CD8-positive, alpha-beta memory T cell (primary cell): ENCODE data around the gene KCTD6. TPM values are rescaled to one million over a fixed set of nuclear protein-coding genes. Genes with fewer than 3 reads are reported as not detected.
"Not testable (repeated sequence)": the region's sequence is repeated elsewhere in the genome, so short reads cannot be mapped to it uniquely, and the experiment has no call there.

Experiments
- CTCF ChIA-PET: fragments of 350-600 bp; sonication (Branson Sonifier 250); formaldehyde crosslinking; loops from one replicate; lab custom pipeline; 2021; ENCODE audit warnings: antibody characterized with exemption; lab: Charles Lee
- POLR2A ChIA-PET: fragments of 350-600 bp; sonication (Branson Sonifier 250); formaldehyde crosslinking; loops from one replicate; lab custom pipeline; 2021; ENCODE audit warnings: antibody characterized with exemption; lab: Charles Lee
- DNase-seq, 5 donors: peaks; one replicate each; pipeline versions ENCODE4 v3.0.0 to v3.0.0-alpha.2; 2020 to 2022; ENCODE audit warnings: mixed read lengths in 1 of 5
- H3K27ac ChIP-seq: one replicate; pipeline ENCODE4 v1.7.0; 2013; ENCODE audit warnings: low read depth, mild to moderate bottlenecking, low read length, moderate library complexity
- H3K27me3 ChIP-seq: 2 replicates; pipeline ENCODE4 v1.7.0; 2013; ENCODE audit warnings: low read length, mild to moderate bottlenecking; ENCODE audit not compliant: insufficient read depth, poor library complexity, severe bottlenecking
- H3K36me3 ChIP-seq: 2 replicates; pipeline ENCODE4 v1.7.0; 2013; ENCODE audit warnings: mild to moderate bottlenecking, low read length, moderate library complexity; ENCODE audit not compliant: insufficient read depth
- H3K4me1 ChIP-seq: 2 replicates; pipeline ENCODE4 v1.7.0; 2013; ENCODE audit warnings: mild to moderate bottlenecking, low read length, moderate library complexity; ENCODE audit not compliant: insufficient read depth
- H3K4me3 ChIP-seq: 2 replicates; pipeline ENCODE4 v1.7.0; 2013; ENCODE audit warnings: mild to moderate bottlenecking, low read length
- H3K9me3 ChIP-seq: 2 replicates; pipeline ENCODE4 v1.7.0; 2013; ENCODE audit warnings: mild to moderate bottlenecking, low read length
- H3K27ac Mint-ChIP-seq, 8 donors: one replicate each; pipeline ENCODE4 v1.8.0; 2020 to 2021; ENCODE audit warnings: mixed read lengths in 8 of 8, mild to moderate bottlenecking in 6 of 8, inconsistent platforms in 3 of 8, moderate library complexity in 3 of 8
- H3K27me3 Mint-ChIP-seq, 2 donors: one replicate each; pipeline ENCODE4 v1.8.0; 2020 to 2021; ENCODE audit warnings: mixed read lengths in 2 of 2, mild to moderate bottlenecking in 1 of 2, moderate library complexity in 1 of 2
- H3K36me3 Mint-ChIP-seq, 3 donors: one replicate each; pipeline ENCODE4 v1.8.0; 2020 to 2021; ENCODE audit warnings: mixed read lengths in 3 of 3, inconsistent platforms in 1 of 3, mild to moderate bottlenecking in 1 of 3
- H3K4me1 Mint-ChIP-seq, 3 donors: one replicate each; pipeline ENCODE4 v1.8.0; 2020 to 2021; ENCODE audit warnings: mixed read lengths in 3 of 3, inconsistent platforms in 1 of 3, mild to moderate bottlenecking in 1 of 3
- H3K4me3 Mint-ChIP-seq, 7 donors: one replicate each; pipeline ENCODE4 v1.8.0; 2020 to 2021; ENCODE audit warnings: mixed read lengths in 7 of 7, mild to moderate bottlenecking in 6 of 7, moderate library complexity in 4 of 7, inconsistent platforms in 2 of 7
- H3K9me3 Mint-ChIP-seq, 5 donors: one replicate each; pipeline ENCODE4 v1.8.0; 2020 to 2022; ENCODE audit warnings: mixed read lengths in 5 of 5, mild to moderate bottlenecking in 3 of 5, moderate library complexity in 2 of 5, inconsistent platforms in 1 of 5
- polyA plus RNA-seq: library from polyadenylated mRNA; unstranded; fragments of 300-500 nt; fragmentation: Illumina TruSeq; gene quantifications from one replicate; pipeline ENCODE4 v1.2.3, GENCODE V29; 2021
- total RNA-seq, 2 experiments: library from RNA; stranded (reverse); gene quantifications; one replicate each; pipeline ENCODE4 v1.2.3, GENCODE V29; 2021

Gene KCTD6
- total and polyA plus RNA-seq, 3 experiments from 2014 or later: 5.5 to 12.2 (median 5.9) TPM

DNA sequence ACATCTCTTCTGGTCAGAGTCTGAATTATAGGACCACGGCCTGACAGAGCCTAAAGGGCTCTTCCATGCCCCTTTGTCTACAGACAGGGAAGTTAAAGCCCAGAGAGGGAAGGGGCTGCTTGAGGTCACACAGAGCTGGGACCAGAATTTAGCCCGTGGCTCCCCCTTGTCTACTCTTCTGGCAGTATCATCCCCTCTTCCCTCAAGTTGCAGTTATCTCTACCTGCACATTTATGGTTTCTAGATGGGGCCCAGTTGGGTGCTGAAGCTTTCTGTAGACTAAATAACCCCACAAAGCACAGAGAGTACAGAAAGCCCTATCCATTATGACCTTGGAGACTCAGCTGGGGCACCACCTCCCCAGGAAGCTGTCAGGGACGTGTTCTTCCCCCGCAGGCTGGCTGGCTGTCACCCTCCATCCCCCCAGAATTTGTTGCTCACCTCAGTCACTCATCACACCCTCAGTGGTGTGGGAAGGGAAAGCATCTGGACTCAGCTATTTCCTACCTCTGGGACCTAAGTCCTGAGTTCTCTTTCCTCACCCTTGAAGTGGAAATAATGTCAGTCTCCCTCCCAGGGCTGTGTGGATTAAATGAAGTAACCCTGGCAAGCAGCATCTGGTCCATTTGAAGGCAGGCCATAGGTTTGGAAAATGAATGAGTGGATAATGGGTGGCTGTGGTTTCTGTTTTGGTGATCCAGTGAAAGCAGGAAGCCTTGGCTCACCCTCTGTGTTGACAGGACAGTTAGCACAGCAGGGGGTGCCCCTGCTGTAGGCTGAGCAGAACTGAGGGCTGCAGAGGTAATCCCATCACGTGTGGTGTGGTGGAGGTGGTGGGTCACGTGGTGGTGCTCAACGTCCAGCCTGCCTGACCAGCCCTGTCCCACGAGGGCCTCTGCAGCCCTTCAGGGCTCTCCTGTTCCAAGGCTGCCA is 28.8 kb downstream of the KCTD6 start:
- Mint-ChIP-seq H3K4me1 (no peaks in the 10 kb centered on the region), H3K4me3 (no peak overlapping the region), H3K27me3 (peaks cover 0 to 5% of the 10 kb centered on the region in 2 donors), H3K9me3 (no peaks in the 10 kb centered on the region), H3K27ac (peak overlapping the region in 2 of 8 donors; percentile 40 to 57), H3K36me3 (peaks cover 0 to 2% (median 0%) of the 10 kb centered on the region in 3 donors)
- DNase-seq: no peak
- Histone ChIP-seq H3K4me1 (no peaks in the 10 kb centered on the region), H3K27me3 (no peaks in the 10 kb centered on the region), H3K9me3 (no peaks in the 10 kb centered on the region), H3K36me3 (no peaks in the 10 kb centered on the region), H3K27ac (no peak overlapping the region), H3K4me3 (no peak overlapping the region)
- CTCF ChIA-PET: interaction anchor here (0.8 kb wide), 1 partner anchor 9 kb away, joined by 3 read pairs; no protein-coding TSS in a partner anchor
- POLR2A ChIA-PET: no interaction called here

DNA sequence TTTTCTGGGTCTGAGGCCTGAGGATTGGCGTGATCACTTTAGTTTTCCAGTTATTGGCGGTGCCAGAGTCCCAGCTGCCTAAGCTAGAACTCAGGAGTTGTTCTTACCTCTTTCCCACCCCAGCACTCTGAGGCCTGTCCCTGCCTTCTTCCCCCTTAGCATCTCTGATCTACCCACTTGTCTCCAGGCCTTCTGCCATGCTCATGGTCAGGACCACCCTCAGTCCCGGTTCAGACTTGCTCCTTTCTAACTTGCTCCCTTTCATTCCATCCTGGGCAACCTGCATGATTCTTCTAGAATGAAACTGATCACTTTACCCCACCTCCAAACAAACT is 29.4 kb downstream of the KCTD6 start:
- peak overlapping the region in 2 of 8 donors; percentile 39 to 58 for H3K27ac Mint-ChIP-seq
- H3K36me3 Mint-ChIP-seq: peaks cover 0 to 2% (median 0%) of the 10 kb centered on the region in 3 donors
- H3K4me3 ChIP-seq: no peak overlapping the region
- POLR2A ChIA-PET: no interaction called here
- no peaks in the 10 kb centered on the region for H3K4me1 ChIP-seq
- H3K4me3 Mint-ChIP-seq: no peak overlapping the region
- H3K27ac ChIP-seq: no peak overlapping the region
- H3K36me3 ChIP-seq: no peaks in the 10 kb centered on the region
- no peaks in the 10 kb centered on the region for H3K9me3 ChIP-seq
- no peaks in the 10 kb centered on the region for H3K27me3 ChIP-seq
- CTCF ChIA-PET: no interaction called here
- no peaks in the 10 kb centered on the region for H3K9me3 Mint-ChIP-seq
- DNase-seq: no peak
- H3K27me3 Mint-ChIP-seq: peaks cover 0 to 5% of the 10 kb centered on the region in 2 donors
- H3K4me1 Mint-ChIP-seq: no peaks in the 10 kb centered on the region

GRCh38 chr3:58521917-58522631 is 30.2 kb downstream of the KCTD6 start:
- ChIA-PET CTCF (interaction anchor here (1.0 kb wide), 1 partner anchor 10 kb away, joined by 3 read pairs; no protein-coding TSS in a partner anchor), POLR2A (no interaction called here)
- no peak for DNase-seq
- H3K9me3 ChIP-seq: no peaks in the 10 kb centered on the region
- H3K27ac ChIP-seq: no peak overlapping the region
- no peaks in the 10 kb centered on the region for H3K36me3 ChIP-seq
- H3K27ac Mint-ChIP-seq: peak overlapping the region in 1 of 8 donors; percentile 39
- peaks cover 0 to 2% (median 0%) of the 10 kb centered on the region in 3 donors for H3K36me3 Mint-ChIP-seq
- H3K9me3 Mint-ChIP-seq: no peaks in the 10 kb centered on the region
- peaks cover 0 to 2% of the 10 kb centered on the region in 2 donors for H3K27me3 Mint-ChIP-seq
- H3K4me3 ChIP-seq: no peak overlapping the region
- H3K27me3 ChIP-seq: no peaks in the 10 kb centered on the region
- no peaks in the 10 kb centered on the region for H3K4me1 Mint-ChIP-seq
- no peak overlapping the region for H3K4me3 Mint-ChIP-seq
- no peaks in the 10 kb centered on the region for H3K4me1 ChIP-seq

GRCh38 chr3:58522759-58523425 is 31.0 kb downstream of the KCTD6 start:
- Mint-ChIP-seq H3K9me3 (no peaks in the 10 kb centered on the region), H3K27ac (no peak overlapping the region), H3K4me3 (no peak overlapping the region), H3K36me3 (peaks cover 0 to 2% (median 0%) of the 10 kb centered on the region in 3 donors), H3K4me1 (no peaks in the 10 kb centered on the region), H3K27me3 (no peaks in the 10 kb centered on the region)
- ChIA-PET POLR2A (no interaction called here), CTCF (interaction anchor here (1.0 kb wide), 1 partner anchor 9 kb away, joined by 3 read pairs; no protein-coding TSS in a partner anchor)
- Histone ChIP-seq H3K36me3 (no peaks in the 10 kb centered on the region), H3K4me1 (no peaks in the 10 kb centered on the region), H3K27ac (no peak overlapping the region), H3K9me3 (no peaks in the 10 kb centered on the region), H3K4me3 (no peak overlapping the region), H3K27me3 (no peaks in the 10 kb centered on the region)
- DNase-seq: no peak

DNA sequence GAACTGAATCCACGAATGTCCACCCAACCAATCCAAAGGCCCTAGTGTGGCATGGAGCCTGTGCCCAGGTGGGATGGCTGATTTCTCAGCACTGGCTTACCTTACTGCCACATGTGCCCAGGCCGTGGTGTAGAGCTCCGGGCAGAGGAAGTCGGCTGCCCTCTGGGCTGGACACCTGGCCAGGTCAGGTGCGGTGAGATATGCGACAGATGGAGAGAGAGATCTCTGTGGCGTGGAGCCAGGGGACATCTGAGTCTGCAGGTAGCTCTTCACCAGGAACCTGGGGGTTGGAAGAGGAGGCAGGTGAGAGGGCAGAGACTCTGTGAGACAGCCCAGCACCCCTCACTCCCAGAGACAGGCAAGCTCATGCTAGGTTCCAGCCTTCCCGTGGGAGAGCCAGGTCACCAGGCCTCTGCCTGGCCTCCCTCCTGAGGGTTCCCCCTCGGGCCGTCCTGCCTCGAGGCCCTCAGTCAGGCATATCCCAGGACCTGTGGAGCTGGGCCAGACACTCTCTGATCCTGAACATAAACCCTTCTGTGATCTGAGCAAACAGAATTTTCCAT is 32.5 kb downstream of the KCTD6 start:
- Histone ChIP-seq H3K4me3 (no peak overlapping the region), H3K27me3 (no peaks in the 10 kb centered on the region), H3K36me3 (no peaks in the 10 kb centered on the region), H3K9me3 (no peaks in the 10 kb centered on the region), H3K4me1 (no peaks in the 10 kb centered on the region), H3K27ac (no peak overlapping the region)
- no peaks in the 10 kb centered on the region for H3K4me1 Mint-ChIP-seq
- CTCF ChIA-PET: interaction anchor here (1.1 kb wide), 1 partner anchor 218 kb away, joined by 3 read pairs; the partner anchor contains the start of genes HTD2 and RPP14
- no peaks in the 10 kb centered on the region for H3K27me3 Mint-ChIP-seq
- H3K4me3 Mint-ChIP-seq: no peak overlapping the region
- H3K36me3 Mint-ChIP-seq: no peaks in the 10 kb centered on the region
- H3K9me3 Mint-ChIP-seq: no peaks in the 10 kb centered on the region
- no peak for DNase-seq
- no peak overlapping the region for H3K27ac Mint-ChIP-seq
- POLR2A ChIA-PET: no interaction called here

DNA sequence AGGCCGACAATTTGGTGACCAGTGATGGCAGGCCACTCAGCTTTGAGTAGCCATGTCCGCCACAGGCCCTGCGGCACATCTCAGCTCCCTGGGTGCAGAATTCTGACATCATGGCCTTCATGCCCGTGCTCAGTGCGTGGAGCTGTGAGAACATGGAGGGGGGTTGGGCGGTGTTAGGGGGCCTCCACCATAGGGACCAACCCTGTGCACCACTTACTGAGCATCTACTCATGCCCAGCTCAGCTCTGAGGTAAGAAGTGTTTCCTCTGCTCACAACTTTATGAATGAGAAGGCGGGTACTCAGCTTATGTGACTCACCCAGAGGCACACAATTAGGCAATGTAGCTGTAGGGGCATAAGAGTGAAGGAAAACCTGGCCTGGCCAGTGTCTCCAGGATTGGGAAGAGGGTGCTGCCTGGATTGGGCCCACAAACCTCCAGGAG is 34.6 kb downstream of the KCTD6 start:
- POLR2A ChIA-PET: no interaction called here
- H3K27ac Mint-ChIP-seq: no peak overlapping the region
- Histone ChIP-seq H3K27ac (no peak overlapping the region), H3K4me3 (no peak overlapping the region), H3K9me3 (no peaks in the 10 kb centered on the region), H3K36me3 (no peaks in the 10 kb centered on the region), H3K27me3 (no peaks in the 10 kb centered on the region), H3K4me1 (no peaks in the 10 kb centered on the region)
- no peaks in the 10 kb centered on the region for H3K36me3 Mint-ChIP-seq
- no peak for DNase-seq
- H3K4me1 Mint-ChIP-seq: no peaks in the 10 kb centered on the region
- CTCF ChIA-PET: interaction anchor here (1.0 to 1.3 kb wide), 3 partner anchors 11 to 194 kb away, joined by 3 read pairs; no protein-coding TSS in a partner anchor
- no peaks in the 10 kb centered on the region for H3K9me3 Mint-ChIP-seq
- no peaks in the 10 kb centered on the region for H3K27me3 Mint-ChIP-seq
- H3K4me3 Mint-ChIP-seq: no peak overlapping the region

- H3K27ac Mint-ChIP-seq, DNase-seq, H3K27ac ChIP-seq, POLR2A ChIA-PET, H3K4me1 Mint-ChIP-seq, H3K9me3 ChIP-seq, H3K4me1 ChIP-seq, H3K27me3 ChIP-seq, H3K4me3 ChIP-seq, H3K36me3 Mint-ChIP-seq, H3K9me3 Mint-ChIP-seq, H3K27me3 Mint-ChIP-seq, H3K36me3 ChIP-seq: not testable (repeated sequence)
- CTCF ChIA-PET: interaction anchor here (1.0 kb wide), 1 partner anchor 195 kb away, joined by 3 read pairs; no protein-coding TSS in a partner anchor
- peak overlapping the region in 1 of 7 donors; percentile 5 for H3K4me3 Mint-ChIP-seq
These were observed 35.5 kb downstream of the KCTD6 start for GRCh38 chr3:58527440-58527839.
